ENCODE results near the gene RABL6. TPM values are rescaled to one million over a fixed set of nuclear protein-coding genes. Genes with fewer than 3 reads are reported as not detected.
"Not testable (repeated sequence)": the region's sequence is repeated elsewhere in the genome, so short reads cannot be mapped to it uniquely, and the experiment has no call there.

Gene RABL6, protein sequence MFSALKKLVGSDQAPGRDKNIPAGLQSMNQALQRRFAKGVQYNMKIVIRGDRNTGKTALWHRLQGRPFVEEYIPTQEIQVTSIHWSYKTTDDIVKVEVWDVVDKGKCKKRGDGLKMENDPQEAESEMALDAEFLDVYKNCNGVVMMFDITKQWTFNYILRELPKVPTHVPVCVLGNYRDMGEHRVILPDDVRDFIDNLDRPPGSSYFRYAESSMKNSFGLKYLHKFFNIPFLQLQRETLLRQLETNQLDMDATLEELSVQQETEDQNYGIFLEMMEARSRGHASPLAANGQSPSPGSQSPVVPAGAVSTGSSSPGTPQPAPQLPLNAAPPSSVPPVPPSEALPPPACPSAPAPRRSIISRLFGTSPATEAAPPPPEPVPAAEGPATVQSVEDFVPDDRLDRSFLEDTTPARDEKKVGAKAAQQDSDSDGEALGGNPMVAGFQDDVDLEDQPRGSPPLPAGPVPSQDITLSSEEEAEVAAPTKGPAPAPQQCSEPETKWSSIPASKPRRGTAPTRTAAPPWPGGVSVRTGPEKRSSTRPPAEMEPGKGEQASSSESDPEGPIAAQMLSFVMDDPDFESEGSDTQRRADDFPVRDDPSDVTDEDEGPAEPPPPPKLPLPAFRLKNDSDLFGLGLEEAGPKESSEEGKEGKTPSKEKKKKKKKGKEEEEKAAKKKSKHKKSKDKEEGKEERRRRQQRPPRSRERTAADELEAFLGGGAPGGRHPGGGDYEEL
- total RNA-seq (2014; rRNA removed; shearing (Covaris generic)), result 87.9 and 90.9 TPM in 2 replicates
- 58.6 and 65.0 TPM in 2 replicates for polyA plus RNA-seq (2015; cell fraction: cytosol; rRNA removed)
- 83.3 and 86.8 TPM in 2 replicates for polyA plus RNA-seq (2015; cell fraction: nucleus; rRNA removed)

GRCh38 chr9:136807281-136808074 is at the start of gene RABL6:
Gene RABL6 (plus strand): TSS chr9:136807948. CDS start chr9:136808197, 249 bp downstream.
- peak; percentile 55 for DNase-seq (ENCODE audit: low read depth)

- no peak for DNase-seq (ENCODE audit: low read depth)
These were observed 48.7 kb upstream of the RABL6 start for GRCh38 chr9:136759001-136759400.

DNA sequence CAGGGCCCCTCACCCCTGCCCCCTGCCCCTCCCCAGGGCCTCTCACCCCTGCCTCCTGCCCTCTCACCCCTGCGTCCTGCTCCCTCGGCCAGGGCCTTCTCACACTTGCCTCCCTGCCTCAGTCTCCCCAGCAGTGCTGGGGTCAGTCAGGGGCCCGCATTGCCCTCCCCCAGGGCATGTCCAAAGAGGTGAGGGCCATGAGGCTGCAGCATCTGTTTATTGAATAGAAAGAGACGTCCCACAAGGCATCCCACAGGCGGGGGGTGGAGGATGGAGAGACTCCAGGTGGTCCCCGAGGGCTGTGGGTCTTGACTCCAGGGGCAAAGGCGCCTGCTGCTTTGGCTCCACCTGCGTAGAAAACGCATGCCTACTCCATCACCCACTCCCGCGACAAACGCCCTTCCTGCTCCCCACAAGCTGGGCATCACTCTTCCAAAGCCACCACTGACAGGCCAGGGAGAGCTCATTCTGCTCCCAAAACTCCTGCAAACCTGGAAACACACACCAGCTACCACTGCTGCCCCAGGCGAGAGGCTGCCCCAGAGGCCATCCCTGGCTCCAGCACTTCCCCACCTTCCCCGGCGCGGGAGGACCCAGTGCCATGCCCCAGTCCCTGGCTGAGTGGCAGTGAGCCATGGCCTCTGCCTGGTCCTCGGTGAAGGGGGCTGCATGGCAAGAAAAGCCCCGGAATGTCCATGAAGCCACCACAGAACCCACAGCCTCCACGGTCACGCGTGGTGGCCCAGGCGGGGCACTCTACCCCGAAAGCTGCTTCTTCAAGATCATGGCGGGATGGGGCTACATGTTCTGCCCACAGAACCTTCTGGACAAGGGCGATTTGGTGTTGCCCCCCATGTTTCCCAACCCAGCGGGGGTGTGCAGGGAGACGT is 48.1 kb upstream of the RABL6 start:
- no peak for DNase-seq (ENCODE audit: low read depth)

- DNase-seq (ENCODE audit: low read depth), result no peak
These were observed 47.3 kb upstream of the RABL6 start for GRCh38 chr9:136760424-136760823.

GRCh38 chr9:136760834-136761544 is 46.8 kb upstream of the RABL6 start:
- peak; percentile 61 for DNase-seq (ENCODE audit: low read depth)

DNA sequence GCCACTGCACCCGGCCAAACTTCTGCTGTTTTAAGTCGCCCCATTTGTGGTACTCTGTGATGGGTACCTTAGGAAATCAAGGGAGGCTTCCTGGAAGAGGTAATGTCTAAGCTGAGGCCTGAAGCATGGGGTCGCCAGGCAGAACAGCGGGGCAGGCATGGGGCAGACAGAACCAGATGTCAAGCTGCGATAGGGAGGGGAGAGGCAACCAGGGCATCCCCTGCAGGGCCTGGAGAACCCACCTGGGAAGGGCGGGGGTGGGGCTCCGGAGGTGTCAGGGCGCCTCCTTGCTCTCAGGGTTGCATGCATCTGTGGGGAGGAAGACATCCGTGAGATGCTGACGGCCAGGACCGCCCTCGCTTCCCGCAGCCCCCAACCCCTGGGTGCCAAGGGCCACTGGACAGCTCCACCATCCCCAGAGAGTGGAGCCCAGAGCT is 46.2 kb upstream of the RABL6 start:
- no peak for DNase-seq (ENCODE audit: low read depth)

DNA sequence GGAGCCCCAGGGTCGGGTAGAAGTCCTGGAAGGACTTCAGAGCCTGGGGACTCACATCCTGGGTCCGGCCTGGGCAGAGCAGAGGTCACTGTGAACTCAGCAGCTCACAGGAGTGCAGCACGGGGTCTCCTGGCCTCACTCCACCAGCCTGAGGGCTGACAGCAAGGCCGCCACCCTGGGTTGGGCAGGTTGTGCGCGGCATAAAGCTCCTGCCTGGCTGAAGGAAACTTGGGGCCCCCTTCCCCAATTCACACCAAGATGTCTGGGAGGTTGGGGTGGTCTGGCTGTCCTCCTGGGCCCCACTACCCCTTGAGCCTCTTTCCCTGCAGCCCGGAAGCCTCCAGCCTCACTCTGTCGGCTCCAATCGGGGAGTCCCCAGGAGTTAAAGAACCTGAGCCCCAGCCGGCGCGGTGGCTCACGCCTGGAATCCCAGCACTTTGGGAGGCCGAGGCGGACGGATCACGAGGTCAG is 45.5 kb upstream of the RABL6 start:
- no peak for DNase-seq (ENCODE audit: low read depth)

DNA sequence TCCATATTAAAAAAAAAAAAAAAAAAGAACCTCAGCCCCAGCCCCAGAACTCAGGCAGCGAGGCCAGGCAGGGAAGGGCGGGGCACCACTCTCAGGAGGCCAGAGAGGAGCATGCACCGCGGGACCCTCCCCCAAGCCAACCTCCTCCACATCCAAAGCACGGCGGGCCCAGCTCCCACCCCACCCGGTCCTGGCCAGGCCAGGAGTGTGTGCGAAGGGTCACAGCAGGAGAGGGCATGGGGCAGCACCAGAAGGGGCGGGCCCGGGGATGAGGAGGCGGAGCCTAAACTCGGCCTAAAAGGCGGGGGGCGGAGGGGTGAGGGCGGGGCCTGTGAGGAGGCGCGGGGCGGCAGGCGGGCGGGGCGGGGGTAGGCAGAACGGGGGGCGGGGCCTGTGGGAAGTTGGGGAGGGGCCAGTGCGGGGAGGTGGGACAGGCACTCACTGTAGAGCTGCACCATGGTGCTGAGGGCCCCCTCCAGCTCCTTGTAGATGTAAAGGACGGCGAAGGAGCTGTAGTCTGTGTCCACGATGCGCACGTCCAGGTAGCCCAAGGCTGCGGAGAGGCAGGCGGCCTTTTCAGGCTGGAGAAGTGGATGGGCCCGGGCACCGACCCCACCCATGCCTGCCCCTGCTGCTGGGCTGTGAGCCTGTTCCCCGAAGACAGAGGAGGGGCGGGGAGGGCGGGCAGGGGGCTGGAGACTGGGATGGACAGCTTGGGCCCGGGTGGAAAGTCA is 44.7 kb upstream of the RABL6 start:
- DNase-seq (ENCODE audit: low read depth), result no peak

GRCh38 chr9:136763649-136764035 is 44.1 kb upstream of the RABL6 start:
- no peak for DNase-seq (ENCODE audit: low read depth)

DNA sequence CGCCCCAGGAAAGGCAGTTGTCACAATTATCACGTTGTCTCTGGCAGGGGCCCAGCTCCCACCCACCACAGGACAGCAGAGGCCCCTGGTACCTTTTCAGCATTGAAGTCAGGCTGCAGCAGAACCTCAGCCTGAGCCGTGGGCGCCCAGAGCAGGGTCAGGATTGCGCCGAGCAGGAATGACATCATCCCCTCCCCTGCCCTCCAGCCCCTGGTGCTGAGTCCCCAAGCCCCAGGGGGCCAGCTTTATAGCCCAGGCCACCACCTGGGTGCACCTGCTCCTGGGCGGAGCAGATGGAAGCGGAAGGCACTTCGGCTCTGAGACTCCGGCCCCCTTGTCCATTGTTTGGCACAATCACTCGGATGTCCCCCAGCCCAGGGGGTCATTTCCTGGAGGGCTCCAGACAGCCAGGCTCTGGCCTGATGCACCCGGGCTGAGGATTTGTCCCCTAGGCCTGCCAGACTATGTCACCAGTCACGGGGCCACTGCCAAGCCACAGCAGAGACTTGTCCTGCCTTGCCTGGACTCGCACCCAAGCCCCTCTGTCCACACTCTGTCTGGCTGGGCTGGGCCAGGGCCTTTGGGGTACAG is 43.4 kb upstream of the RABL6 start, which contains the start of gene LCN15:
Gene LCN15 (minus strand): TSS at position 218 of the 591 bp plus-strand sequence. CDS start 30 bp downstream, at position 188.
- no peak for DNase-seq (ENCODE audit: low read depth)

DNA sequence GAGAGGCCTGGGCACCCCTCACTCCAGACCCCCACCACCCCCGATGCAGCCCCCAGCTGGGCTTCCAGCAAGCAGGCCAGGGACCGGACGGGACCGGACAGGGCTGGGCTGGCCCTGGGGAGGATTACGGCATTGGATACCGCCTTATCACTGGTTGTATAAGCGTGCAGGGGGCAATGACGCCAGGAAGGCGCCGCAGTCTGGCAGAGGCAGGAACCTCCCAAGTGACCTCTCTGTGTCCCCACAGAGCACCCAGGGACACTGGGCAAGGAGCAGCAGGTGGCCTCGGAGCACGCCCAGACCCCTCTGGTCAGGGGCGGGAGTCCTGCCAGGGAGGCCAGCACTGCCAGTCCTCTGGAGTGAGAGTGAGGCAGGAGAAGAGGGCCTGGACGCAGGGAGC is 42.7 kb upstream of the RABL6 start:
- DNase-seq (ENCODE audit: low read depth), result no peak

DNA sequence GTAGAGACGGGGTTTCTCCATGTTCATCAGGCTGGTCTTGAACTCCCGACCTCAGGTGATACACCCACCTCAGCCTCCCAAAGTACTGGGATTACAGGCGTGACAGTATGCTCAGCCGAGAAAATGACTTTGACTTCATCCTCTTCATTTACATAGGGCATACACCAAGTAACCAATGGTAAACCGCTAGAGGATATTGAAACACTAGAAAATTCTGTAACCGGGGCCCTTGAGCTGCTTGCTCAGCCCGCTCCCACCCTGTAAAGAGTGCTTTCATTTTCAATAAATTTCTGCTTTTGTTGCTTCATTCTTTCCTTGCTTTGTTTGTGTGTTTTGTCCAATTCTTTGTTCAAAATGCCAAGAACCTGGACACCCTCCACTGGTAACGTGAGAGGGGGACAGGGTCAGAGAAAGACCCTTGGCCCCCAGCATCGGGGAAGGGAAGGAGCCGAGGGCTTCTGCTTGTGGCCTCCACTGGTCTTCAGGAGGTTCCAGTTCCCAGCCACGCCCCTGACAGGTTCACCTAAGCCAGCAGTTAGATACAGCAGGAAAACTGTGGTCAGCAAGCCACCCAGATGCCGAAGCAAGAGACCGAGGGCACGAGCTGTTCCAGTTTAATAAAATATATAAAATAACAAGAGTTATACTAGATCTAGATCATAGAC is 41.9 kb upstream of the RABL6 start:
- not testable (repeated sequence) for DNase-seq (ENCODE audit: low read depth)

- peak; percentile 46 for DNase-seq (ENCODE audit: low read depth)
These were observed 41.2 kb upstream of the RABL6 start for GRCh38 chr9:136766410-136767120.

- DNase-seq (ENCODE audit: low read depth), result no peak
These were observed 38.0 kb upstream of the RABL6 start for GRCh38 chr9:136769710-136770191.

DNA sequence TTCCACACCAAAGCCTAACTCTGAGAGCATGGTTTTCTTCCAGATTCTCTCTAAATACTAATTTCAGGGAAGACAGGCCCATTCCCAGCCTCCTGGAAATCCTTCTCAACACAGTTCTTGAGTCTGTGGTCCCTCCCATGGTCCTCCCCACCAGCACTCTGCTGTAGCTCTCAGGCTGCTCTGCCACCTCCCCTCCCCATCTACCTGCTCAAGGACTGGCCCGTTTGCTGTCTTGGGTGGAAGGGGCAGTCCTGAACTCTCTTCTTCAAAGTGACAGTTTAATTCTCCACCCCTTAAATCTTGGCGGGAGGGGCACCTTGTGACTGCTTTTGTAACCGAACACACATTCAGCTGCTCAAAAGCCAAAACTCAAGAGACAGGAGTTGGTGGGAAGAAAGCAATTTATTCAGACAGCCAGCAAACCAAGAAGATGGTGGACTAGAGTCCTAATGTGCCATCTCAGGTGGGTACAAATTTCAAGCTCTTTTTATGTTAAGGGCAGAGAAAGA is 35.8 kb upstream of the RABL6 start:
- DNase-seq (ENCODE audit: low read depth), result no peak

DNA sequence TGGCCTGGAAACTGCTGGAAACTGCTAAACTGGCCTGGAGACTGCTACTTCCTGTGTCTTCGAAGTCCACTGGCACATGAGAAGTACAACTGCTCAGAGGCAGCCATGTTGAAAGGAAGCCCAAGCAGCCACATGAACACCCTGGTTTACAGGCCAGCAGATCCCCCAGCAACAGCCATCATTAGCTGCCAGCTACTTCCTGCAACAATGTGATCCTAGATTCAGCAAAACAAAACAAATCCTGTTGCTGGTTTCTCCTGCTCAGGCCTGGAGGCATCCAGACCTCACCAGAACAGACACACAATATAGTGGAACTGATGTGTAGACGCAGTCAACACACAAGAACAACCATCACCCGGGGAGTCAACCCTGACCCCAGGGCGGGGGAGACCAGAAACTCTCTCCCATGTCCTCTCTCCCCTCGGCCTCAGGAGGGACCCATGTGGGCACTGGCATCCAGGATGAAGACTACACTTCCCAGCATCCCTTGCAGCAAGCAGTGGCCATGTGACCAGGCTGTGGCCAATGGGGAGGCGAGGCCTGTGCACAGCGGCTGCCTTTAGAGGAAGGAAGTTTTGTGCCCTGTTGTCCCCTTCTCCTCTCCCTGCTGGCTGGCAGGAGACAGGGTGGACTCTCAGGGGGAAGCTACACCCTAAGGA is 34.2 kb upstream of the RABL6 start:
- peak; percentile 45 for DNase-seq (ENCODE audit: low read depth)

Data from HT1080 (cell line).